Measurements from ENCODE around the gene SCYGR8.

SCYGR8 gene

GRCh38 chr2:227767830-227768229 lies 22.1 kb downstream of the SCYGR8 start:
- H4K20me1 ChIP-seq (ENCODE audit: insufficient read depth, low read length): no peaks in the 10 kb centered on the region
- no peak for DNase-seq
- H3K9me3 ChIP-seq (ENCODE audit: insufficient read depth, low read length, severe bottlenecking): no peaks in the 10 kb centered on the region
- H3K4me3 ChIP-seq (ENCODE audit: low read depth in 1 of 2, low read length in 2 of 2): no peak overlapping the region
- no peaks in the 10 kb centered on the region for H3K4me1 ChIP-seq (ENCODE audit: insufficient read depth, low read length)
- ATAC-seq (ENCODE audit: insufficient read depth, low read depth): no peak
- H3K9ac ChIP-seq (ENCODE audit: low read depth, low read length): no peak overlapping the region
- no peaks in the 10 kb centered on the region for H3K79me2 ChIP-seq (ENCODE audit: insufficient read depth, low read length)
- H3K27me3 ChIP-seq (ENCODE audit: insufficient read depth, low read length, poor library complexity): no peaks in the 10 kb centered on the region
- H3K36me3 ChIP-seq (ENCODE audit: insufficient read depth, low read length): no peaks in the 10 kb centered on the region
- H3K27ac ChIP-seq (ENCODE audit: low read length): no peak overlapping the region
- no peak for TF ChIP-seq EZH2 (IDR thresholded peaks at IDR 0.05; ENCODE audit: borderline replicate concordance, low read depth, low read length, severe bottlenecking)
- TF ChIP-seq CTCF (IDR thresholded peaks at IDR 0.05; ENCODE audit: borderline replicate concordance, extremely low read depth, low read length, poor library complexity, severe bottlenecking): no peak
- no peak overlapping the region for H2AFZ ChIP-seq (ENCODE audit: low read depth, low read length)
- H3K4me2 ChIP-seq (ENCODE audit: insufficient read depth, low read length): no peak overlapping the region

- ATAC-seq (ENCODE audit: insufficient read depth, low read depth) (no peak), DNase-seq (no peak)
- Histone ChIP-seq H3K27ac (ENCODE audit: low read length) (no peak overlapping the region), H3K27me3 (ENCODE audit: insufficient read depth, low read length, poor library complexity) (no peaks in the 10 kb centered on the region), H3K36me3 (ENCODE audit: insufficient read depth, low read length) (no peaks in the 10 kb centered on the region), H3K4me3 (ENCODE audit: low read depth in 1 of 2, low read length in 2 of 2) (no peak overlapping the region), H2AFZ (ENCODE audit: low read depth, low read length) (no peak overlapping the region), H3K9me3 (ENCODE audit: insufficient read depth, low read length, severe bottlenecking) (no peaks in the 10 kb centered on the region), H3K9ac (ENCODE audit: low read depth, low read length) (no peak overlapping the region), H3K79me2 (ENCODE audit: insufficient read depth, low read length) (no peaks in the 10 kb centered on the region), H3K4me2 (ENCODE audit: insufficient read depth, low read length) (no peak overlapping the region), H3K4me1 (ENCODE audit: insufficient read depth, low read length) (no peaks in the 10 kb centered on the region), H4K20me1 (ENCODE audit: insufficient read depth, low read length) (no peaks in the 10 kb centered on the region)
- TF ChIP-seq EZH2 (IDR thresholded peaks at IDR 0.05; ENCODE audit: borderline replicate concordance, low read depth, low read length, severe bottlenecking) (no peak), CTCF (IDR thresholded peaks at IDR 0.05; ENCODE audit: borderline replicate concordance, extremely low read depth, low read length, poor library complexity, severe bottlenecking) (no peak)
These were observed 26.5 kb downstream of the SCYGR8 start for GRCh38 chr2:227772197-227772661.

- Histone ChIP-seq H3K9ac (ENCODE audit: low read depth, low read length) (no peak overlapping the region), H3K9me3 (ENCODE audit: insufficient read depth, low read length, severe bottlenecking) (no peaks in the 10 kb centered on the region), H3K79me2 (ENCODE audit: insufficient read depth, low read length) (no peaks in the 10 kb centered on the region), H3K27ac (ENCODE audit: low read length) (no peak overlapping the region), H3K27me3 (ENCODE audit: insufficient read depth, low read length, poor library complexity) (no peaks in the 10 kb centered on the region), H3K4me2 (ENCODE audit: insufficient read depth, low read length) (no peak overlapping the region), H3K4me1 (ENCODE audit: insufficient read depth, low read length) (no peaks in the 10 kb centered on the region), H2AFZ (ENCODE audit: low read depth, low read length) (no peak overlapping the region), H4K20me1 (ENCODE audit: insufficient read depth, low read length) (no peaks in the 10 kb centered on the region), H3K4me3 (ENCODE audit: low read depth in 1 of 2, low read length in 2 of 2) (no peak overlapping the region), H3K36me3 (ENCODE audit: insufficient read depth, low read length) (no peaks in the 10 kb centered on the region)
- no peak for TF ChIP-seq EZH2 (IDR thresholded peaks at IDR 0.05; ENCODE audit: borderline replicate concordance, low read depth, low read length, severe bottlenecking)
- no peak for TF ChIP-seq CTCF (IDR thresholded peaks at IDR 0.05; ENCODE audit: borderline replicate concordance, extremely low read depth, low read length, poor library complexity, severe bottlenecking)
- DNase-seq: no peak
- no peak for ATAC-seq (ENCODE audit: insufficient read depth, low read depth)
These were observed 27.2 kb downstream of the SCYGR8 start for GRCh38 chr2:227772932-227773331.
